HEK293 (cell line): ENCODE data around the gene ZAP70.

ENCODE experiments used
- CTCF ChIA-PET: fragments of 350-600 bp; formaldehyde crosslinking; extraction: SDS; loops from one replicate; lab custom pipeline; 2021; ENCODE audit warnings: antibody characterized with exemption; lab: Yijun Ruan, JAX
- POLR2A ChIA-PET: fragments of 300-600 bp; formaldehyde crosslinking; extraction: SDS; loops from one replicate; lab custom pipeline; 2020; ENCODE audit warnings: antibody characterized with exemption, inconsistent platforms; lab: Yijun Ruan, JAX
- H3K27ac ChIP-seq: fragments of 200-500 bp; sonication (Bioruptor generic); 2 replicates; pipeline ENCODE4 v1.5.1; 2014; ENCODE audit warnings: low read depth, low read length, control low read depth, inconsistent platforms; ENCODE audit errors: extremely low read depth
- H3K36me3 ChIP-seq, 2 experiments: fragments of 200-500 bp in 1 of 2; sonication (Bioruptor generic) in 1 of 2; 1 replicate in 1 of 2; 2 replicates in 1 of 2; pipeline ENCODE4 v1.5.1; 2014 to 2017; ENCODE audit warnings: inconsistent platforms in 2 of 2, low read length in 2 of 2; ENCODE audit not compliant: control insufficient read depth in 2 of 2, insufficient read depth in 1 of 2
- H3K4me1 ChIP-seq: fragments of 200-500 bp; sonication (Bioruptor generic); 2 replicates; pipeline ENCODE4 v1.5.1; 2014; ENCODE audit warnings: mild to moderate bottlenecking, low read length, inconsistent platforms; ENCODE audit not compliant: control insufficient read depth, insufficient read depth
- H3K4me3 ChIP-seq: 2 replicates; pipeline ENCODE4 v1.5.1; 2011; ENCODE audit warnings: low read depth, mild to moderate bottlenecking, control low read depth, low read length, moderate library complexity
- H3K9me3 ChIP-seq: fragments of 200-500 bp; sonication (Bioruptor generic); 2 replicates; pipeline ENCODE4 v1.5.1; 2014; ENCODE audit warnings: low read depth, low read length, inconsistent platforms; ENCODE audit not compliant: control insufficient read depth, insufficient read depth
- IKZF3 ChIP-seq: fragments of 450-650 bp; IDR thresholded peaks from 2 replicates; pipeline ENCODE4 v1.5.0; 2018; ENCODE audit warnings: missing biosample characterization, mild to moderate bottlenecking, missing genetic modification characterization, moderate library complexity
- SCRT1 ChIP-seq: fragments of 450-650 bp; formaldehyde crosslinking; IDR thresholded peaks from 2 replicates; pipeline ENCODE4 v1.5.1; 2016; ENCODE audit warnings: missing biosample characterization, missing genetic modification characterization, borderline replicate concordance
- ZNF138 ChIP-seq: fragments of 450-650 bp; formaldehyde crosslinking; IDR thresholded peaks from 2 replicates; pipeline ENCODE4 v1.5.1; 2016; ENCODE audit warnings: missing biosample characterization, missing genetic modification characterization, borderline replicate concordance
- ZNF169 ChIP-seq: fragments of 450-650 bp; formaldehyde crosslinking; IDR thresholded peaks from 2 replicates; pipeline ENCODE4 v1.5.1; 2016; ENCODE audit warnings: missing biosample characterization, missing genetic modification characterization
- ZNF202 ChIP-seq: fragments of 450-650 bp; formaldehyde crosslinking; IDR thresholded peaks from 2 replicates; pipeline ENCODE4 v1.5.1; 2016; ENCODE audit warnings: missing biosample characterization, missing genetic modification characterization, borderline replicate concordance
- ZNF350 ChIP-seq: fragments of 450-650 bp; formaldehyde crosslinking; IDR thresholded peaks from 2 replicates; pipeline ENCODE4 v1.5.0; 2017; ENCODE audit warnings: missing biosample characterization, mild to moderate bottlenecking, missing genetic modification characterization
- ZNF426 ChIP-seq: fragments of 450-650 bp; formaldehyde crosslinking; IDR thresholded peaks from 2 replicates; pipeline ENCODE4 v1.5.1; 2017; ENCODE audit warnings: missing biosample characterization, missing genetic modification characterization, mild to moderate bottlenecking, inconsistent platforms, moderate library complexity
- ZNF521 ChIP-seq: fragments of 450-650 bp; formaldehyde crosslinking; IDR thresholded peaks from 2 replicates; pipeline ENCODE4 v1.5.1; 2017; ENCODE audit warnings: missing biosample characterization, mild to moderate bottlenecking, missing genetic modification characterization
- ZNF529 ChIP-seq: fragments of 450-650 bp; formaldehyde crosslinking; IDR thresholded peaks from 2 replicates; pipeline ENCODE4 v1.5.1; 2017; ENCODE audit warnings: missing genetic modification characterization, missing biosample characterization; ENCODE audit not compliant: insufficient replicate concordance
- ZNF549 ChIP-seq: fragments of 450-650 bp; IDR thresholded peaks from 2 replicates; pipeline ENCODE4 v1.5.1; 2018; ENCODE audit warnings: missing biosample characterization, missing genetic modification characterization, mild to moderate bottlenecking, inconsistent platforms, moderate library complexity
- ZNF555 ChIP-seq: fragments of 450-650 bp; formaldehyde crosslinking; conservative IDR thresholded peaks from 2 replicates; pipeline ENCODE4 v1.5.1; 2017; ENCODE audit warnings: missing biosample characterization, mild to moderate bottlenecking, missing genetic modification characterization, inconsistent platforms
- ZNF768 ChIP-seq: fragments of 450-650 bp; formaldehyde crosslinking; IDR thresholded peaks from 2 replicates; pipeline ENCODE4 v1.5.1; 2018; ENCODE audit warnings: missing biosample characterization, mild to moderate bottlenecking, missing genetic modification characterization
- ZNF785 ChIP-seq: fragments of 450-650 bp; formaldehyde crosslinking; IDR thresholded peaks from 2 replicates; pipeline ENCODE4 v1.5.1; 2016; ENCODE audit warnings: missing biosample characterization, missing genetic modification characterization
- ZNF791 ChIP-seq: fragments of 450-650 bp; formaldehyde crosslinking; IDR thresholded peaks from 2 replicates; pipeline ENCODE4 v1.5.1; 2016; ENCODE audit warnings: missing biosample characterization, missing genetic modification characterization
- TF ChIP-seq, protein P1 (sequence below): fragments of 450-650 bp; formaldehyde crosslinking; IDR thresholded peaks from 2 replicates; pipeline ENCODE4 v1.5.1; 2016; ENCODE audit warnings: missing biosample characterization, missing genetic modification characterization
- TF ChIP-seq, protein P2 (sequence below): fragments of 450-650 bp; formaldehyde crosslinking; IDR thresholded peaks from 2 replicates; pipeline ENCODE4 v1.5.0; 2017; ENCODE audit warnings: missing biosample characterization, missing genetic modification characterization, borderline replicate concordance
- TF ChIP-seq, protein P3 (sequence below): fragments of 450-650 bp; formaldehyde crosslinking; optimal IDR thresholded peaks from 2 replicates; pipeline ENCODE3; 2016; ENCODE audit warnings: missing biosample characterization, mild to moderate bottlenecking, missing genetic modification characterization
- TF ChIP-seq, protein P4 (sequence below): fragments of 450-650 bp; formaldehyde crosslinking; IDR thresholded peaks from 2 replicates; pipeline ENCODE4 v1.5.1; 2016; ENCODE audit warnings: missing biosample characterization, missing genetic modification characterization

The ZAP70 gene

DNA sequence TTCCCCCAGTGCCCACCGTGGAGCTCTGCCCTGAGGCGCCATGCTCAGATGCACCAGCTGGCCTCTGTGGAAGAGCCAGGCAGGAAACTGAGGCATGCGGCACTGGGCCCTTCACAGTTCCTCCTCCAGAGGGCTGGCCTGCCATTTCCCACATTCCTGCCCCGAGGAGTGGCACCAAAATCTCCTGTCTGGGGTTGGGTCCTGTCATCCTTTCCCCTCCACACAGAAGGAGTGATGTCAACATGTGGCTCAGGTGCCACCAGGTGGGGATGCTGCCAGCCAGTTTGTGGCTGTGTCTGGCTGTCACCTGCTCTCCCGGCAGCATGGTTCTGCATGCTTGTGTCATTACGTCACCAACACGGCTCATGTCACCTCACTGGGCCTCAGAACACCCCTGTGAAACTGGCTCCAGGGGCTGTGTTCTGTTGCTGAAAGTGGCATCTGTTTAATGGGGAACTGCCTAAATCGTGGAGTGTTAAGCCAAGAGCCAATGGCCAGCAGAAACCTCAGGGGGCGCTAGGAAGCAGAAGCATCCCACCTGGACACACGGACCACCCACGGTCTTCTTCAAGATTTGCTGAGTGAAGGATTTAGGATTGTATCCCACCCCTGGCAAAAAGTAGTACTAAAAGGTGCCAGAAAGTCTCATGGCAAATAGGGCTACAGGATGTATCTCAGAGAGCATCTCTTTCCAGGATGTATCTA, 51.3 kb downstream of the ZAP70 start (continued):
- TF ChIP-seq ZNF791 = no peak
- TF ChIP-seq ZNF350 (tag by site-specific recombination) = no peak
- TF ChIP-seq ZNF521 (tag by site-specific recombination) = no peak
- TF ChIP-seq SCRT1 (tag by site-specific recombination) = no peak
- TF ChIP-seq, protein P1, sequence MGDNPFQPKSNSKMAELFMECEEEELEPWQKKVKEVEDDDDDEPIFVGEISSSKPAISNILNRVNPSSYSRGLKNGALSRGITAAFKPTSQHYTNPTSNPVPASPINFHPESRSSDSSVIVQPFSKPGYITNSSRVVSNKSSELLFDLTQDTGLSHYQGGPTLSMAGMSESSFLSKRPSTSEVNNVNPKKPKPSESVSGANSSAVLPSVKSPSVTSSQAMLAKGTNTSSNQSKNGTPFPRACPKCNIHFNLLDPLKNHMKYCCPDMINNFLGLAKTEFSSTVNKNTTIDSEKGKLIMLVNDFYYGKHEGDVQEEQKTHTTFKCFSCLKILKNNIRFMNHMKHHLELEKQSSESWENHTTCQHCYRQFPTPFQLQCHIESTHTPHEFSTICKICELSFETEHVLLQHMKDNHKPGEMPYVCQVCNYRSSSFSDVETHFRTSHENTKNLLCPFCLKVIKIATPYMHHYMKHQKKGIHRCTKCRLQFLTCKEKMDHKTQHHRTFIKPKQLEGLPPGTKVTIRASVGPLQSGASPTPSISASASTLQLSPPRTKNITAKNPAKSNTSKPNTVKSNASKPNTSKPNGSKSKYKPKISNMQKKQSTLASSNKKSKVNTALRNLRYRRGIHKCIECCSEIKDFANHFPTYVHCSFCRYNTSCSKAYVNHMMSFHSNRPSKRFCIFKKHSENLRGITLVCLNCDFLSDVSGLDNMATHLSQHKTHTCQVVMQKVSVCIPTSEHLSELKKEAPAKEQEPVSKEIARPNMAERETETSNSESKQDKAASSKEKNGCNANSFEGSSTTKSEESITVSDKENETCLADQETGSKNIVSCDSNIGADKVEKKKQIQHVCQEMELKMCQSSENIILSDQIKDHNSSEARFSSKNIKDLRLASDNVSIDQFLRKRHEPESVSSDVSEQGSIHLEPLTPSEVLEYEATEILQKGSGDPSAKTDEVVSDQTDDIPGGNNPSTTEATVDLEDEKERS (tag by site-specific recombination) = no peak
- TF ChIP-seq, protein P2, sequence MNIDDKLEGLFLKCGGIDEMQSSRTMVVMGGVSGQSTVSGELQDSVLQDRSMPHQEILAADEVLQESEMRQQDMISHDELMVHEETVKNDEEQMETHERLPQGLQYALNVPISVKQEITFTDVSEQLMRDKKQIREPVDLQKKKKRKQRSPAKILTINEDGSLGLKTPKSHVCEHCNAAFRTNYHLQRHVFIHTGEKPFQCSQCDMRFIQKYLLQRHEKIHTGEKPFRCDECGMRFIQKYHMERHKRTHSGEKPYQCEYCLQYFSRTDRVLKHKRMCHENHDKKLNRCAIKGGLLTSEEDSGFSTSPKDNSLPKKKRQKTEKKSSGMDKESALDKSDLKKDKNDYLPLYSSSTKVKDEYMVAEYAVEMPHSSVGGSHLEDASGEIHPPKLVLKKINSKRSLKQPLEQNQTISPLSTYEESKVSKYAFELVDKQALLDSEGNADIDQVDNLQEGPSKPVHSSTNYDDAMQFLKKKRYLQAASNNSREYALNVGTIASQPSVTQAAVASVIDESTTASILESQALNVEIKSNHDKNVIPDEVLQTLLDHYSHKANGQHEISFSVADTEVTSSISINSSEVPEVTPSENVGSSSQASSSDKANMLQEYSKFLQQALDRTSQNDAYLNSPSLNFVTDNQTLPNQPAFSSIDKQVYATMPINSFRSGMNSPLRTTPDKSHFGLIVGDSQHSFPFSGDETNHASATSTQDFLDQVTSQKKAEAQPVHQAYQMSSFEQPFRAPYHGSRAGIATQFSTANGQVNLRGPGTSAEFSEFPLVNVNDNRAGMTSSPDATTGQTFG (tag by site-specific recombination) = no peak
- no peak for TF ChIP-seq IKZF3 (tag by site-specific recombination)
- TF ChIP-seq ZNF202 (tag by site-specific recombination) = no peak

DNA sequence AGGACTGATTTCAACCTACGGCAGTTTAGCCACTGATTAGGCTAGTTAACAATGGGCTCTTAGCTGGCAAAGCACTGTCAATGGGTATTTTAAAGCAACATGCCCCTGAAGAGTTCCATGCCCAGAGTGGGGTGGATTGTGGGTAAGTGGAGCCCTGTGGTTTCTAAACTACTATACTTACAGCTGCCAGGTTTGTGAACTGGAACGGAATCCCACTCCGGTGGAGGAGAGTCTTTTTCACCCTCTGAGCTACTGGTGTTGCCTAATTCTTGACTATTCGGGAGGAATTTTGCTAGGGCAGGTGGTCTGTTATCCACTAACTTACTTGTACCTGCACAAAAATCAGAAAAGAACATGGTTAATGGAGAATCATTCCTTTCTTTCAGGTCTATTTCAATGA, 52.6 kb downstream of the ZAP70 start:
- H3K36me3 ChIP-seq = peaks cover 0 to 53% of the 10 kb centered on the region in 2 experiments; a peak in 2 of 3 replicates
- TF ChIP-seq, protein P3, sequence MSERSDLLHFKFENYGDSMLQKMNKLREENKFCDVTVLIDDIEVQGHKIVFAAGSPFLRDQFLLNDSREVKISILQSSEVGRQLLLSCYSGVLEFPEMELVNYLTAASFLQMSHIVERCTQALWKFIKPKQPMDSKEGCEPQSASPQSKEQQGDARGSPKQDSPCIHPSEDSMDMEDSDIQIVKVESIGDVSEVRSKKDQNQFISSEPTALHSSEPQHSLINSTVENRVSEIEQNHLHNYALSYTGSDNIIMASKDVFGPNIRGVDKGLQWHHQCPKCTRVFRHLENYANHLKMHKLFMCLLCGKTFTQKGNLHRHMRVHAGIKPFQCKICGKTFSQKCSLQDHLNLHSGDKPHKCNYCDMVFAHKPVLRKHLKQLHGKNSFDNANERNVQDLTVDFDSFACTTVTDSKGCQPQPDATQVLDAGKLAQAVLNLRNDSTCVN = no peak
- no peak for TF ChIP-seq ZNF529 (tag by site-specific recombination)
- TF ChIP-seq, protein P2 (tag by site-specific recombination) = no peak
- TF ChIP-seq, all 188 proteins: peak for 0
- Histone ChIP-seq H3K9me3 (no peaks in the 10 kb centered on the region), H3K4me1 (no peaks in the 10 kb centered on the region), H3K4me3 (no peak overlapping the region), H3K27ac (no peak overlapping the region)
- POLR2A ChIA-PET = no interaction called here
- CTCF ChIA-PET = interaction anchor here (1.2 kb wide), 1 partner anchor 8 kb away, joined by 8 read pairs; no protein-coding TSS in a partner anchor

DNA sequence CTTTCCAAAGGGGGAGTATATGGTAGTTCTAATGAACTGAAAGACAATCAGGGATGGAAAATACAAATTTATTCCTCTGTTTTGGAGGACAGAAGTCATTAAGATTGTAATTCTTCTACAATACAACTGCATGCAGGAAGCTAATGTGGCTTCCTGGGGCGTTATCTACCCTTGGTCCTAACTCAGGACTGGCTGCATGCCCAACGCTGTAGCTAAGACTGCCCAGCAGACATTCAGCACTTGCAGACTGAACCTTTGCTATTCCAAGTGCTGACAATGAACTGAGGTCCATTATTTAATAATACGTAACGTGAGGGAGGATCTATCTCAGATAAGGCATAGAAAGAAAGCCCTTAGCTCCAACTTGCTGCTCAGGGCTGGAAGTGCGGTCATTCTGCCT, 53.2 kb downstream of the ZAP70 start:
- Histone ChIP-seq H3K36me3 (peaks cover 0 to 47% of the 10 kb centered on the region in 2 experiments; a peak in 2 of 3 replicates), H3K9me3 (no peaks in the 10 kb centered on the region), H3K27ac (no peak overlapping the region), H3K4me3 (no peak overlapping the region), H3K4me1 (no peaks in the 10 kb centered on the region)
- CTCF ChIA-PET = interaction anchor here (1.2 kb wide), 1 partner anchor 7 kb away, joined by 8 read pairs; no protein-coding TSS in a partner anchor
- POLR2A ChIA-PET = no interaction called here
- TF ChIP-seq ZNF529 (tag by site-specific recombination) (no peak), ZNF169 (tag by site-specific recombination) (no peak), ZNF426 (tag by site-specific recombination) (no peak), ZNF768 (tag by site-specific recombination) (no peak), ZNF785 (tag by site-specific recombination) (no peak), ZNF555 (tag by site-specific recombination) (no peak), ZNF138 (tag by site-specific recombination) (no peak), ZNF549 (tag by site-specific recombination) (no peak)
- TF ChIP-seq, protein P4, sequence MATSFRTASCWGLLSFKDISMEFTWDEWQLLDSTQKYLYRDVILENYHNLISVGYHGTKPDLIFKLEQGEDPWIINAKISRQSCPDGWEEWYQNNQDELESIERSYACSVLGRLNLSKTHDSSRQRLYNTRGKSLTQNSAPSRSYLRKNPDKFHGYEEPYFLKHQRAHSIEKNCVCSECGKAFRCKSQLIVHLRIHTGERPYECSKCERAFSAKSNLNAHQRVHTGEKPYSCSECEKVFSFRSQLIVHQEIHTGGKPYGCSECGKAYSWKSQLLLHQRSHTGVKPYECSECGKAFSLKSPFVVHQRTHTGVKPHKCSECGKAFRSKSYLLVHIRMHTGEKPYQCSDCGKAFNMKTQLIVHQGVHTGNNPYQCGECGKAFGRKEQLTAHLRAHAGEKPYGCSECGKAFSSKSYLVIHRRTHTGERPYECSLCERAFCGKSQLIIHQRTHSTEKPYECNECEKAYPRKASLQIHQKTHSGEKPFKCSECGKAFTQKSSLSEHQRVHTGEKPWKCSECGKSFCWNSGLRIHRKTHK (tag by site-specific recombination) = no peak
